Memory B cell (primary cell): ENCODE data around the gene PLPP7.

Experiments
- ATAC-seq: fragments of 150-1000 bp; cut with Tn5 transposase; 2 replicates; pipeline ENCODE4 v1.10.0; 2021; ENCODE audit warnings: low read depth, mild to moderate bottlenecking, moderate library complexity
- DNase-seq, 2 donors: peaks; one replicate each; pipeline ENCODE4 v3.0.0; 2022; ENCODE audit warnings: low spot score in 2 of 2
- H3K27ac Mint-ChIP-seq: one replicate; pipeline ENCODE4 v1.8.0; 2022; ENCODE audit warnings: mild to moderate bottlenecking, moderate library complexity, mixed read lengths
- H3K27me3 Mint-ChIP-seq: one replicate; pipeline ENCODE4 v1.8.0; 2022; ENCODE audit warnings: mixed read lengths
- H3K36me3 Mint-ChIP-seq: one replicate; pipeline ENCODE4 v1.8.0; 2022; ENCODE audit warnings: mild to moderate bottlenecking, mixed read lengths
- H3K4me1 Mint-ChIP-seq: one replicate; pipeline ENCODE4 v1.8.0; 2022; ENCODE audit warnings: mixed read lengths
- H3K4me3 Mint-ChIP-seq: one replicate; pipeline ENCODE4 v1.8.0; 2022; ENCODE audit warnings: mild to moderate bottlenecking, moderate library complexity, mixed read lengths
- H3K9me3 Mint-ChIP-seq: one replicate; pipeline ENCODE4 v1.8.0; 2022; ENCODE audit warnings: mixed read lengths

PLPP7 gene

GRCh38 chr9:131358556-131358955 is 69.0 kb downstream of the PLPP7 start:
- DNase-seq (no peak), ATAC-seq (no peak)
- Mint-ChIP-seq H3K4me3 (no peak overlapping the region), H3K36me3 (no peaks in the 10 kb centered on the region), H3K4me1 (peaks cover 2% of the 10 kb centered on the region), H3K27me3 (no peaks in the 10 kb centered on the region), H3K9me3 (no peaks in the 10 kb centered on the region), H3K27ac (no peak overlapping the region)
